GM23338 (cell line): ENCODE data around the gene CEBPE.

Experiments used
- EZH2phosphoT487 ChIP-seq: fragments of 200-600 bp; sonication (generic); IDR thresholded peaks from one replicate; pipeline ENCODE4 v1.8.1; 2018; ENCODE audit warnings: antibody characterized with exemption; ENCODE audit not compliant: unreplicated experiment
- POLR2AphosphoS5 ChIP-seq: IDR thresholded peaks from 2 replicates; pipeline ENCODE4 v1.6.1; 2016; ENCODE audit warnings: antibody characterized with exemption, low read depth
- ZNF114 ChIP-seq: fragments of 250-450 bp; sonication (Bioruptor Pico); IDR thresholded peaks from 2 replicates; pipeline ENCODE4 v1.5.0; 2020; ENCODE audit warnings: mild to moderate bottlenecking, moderate library complexity
- ZNF331 ChIP-seq: fragments of 250-450 bp; sonication (Bioruptor Pico); IDR thresholded peaks from 2 replicates; pipeline ENCODE4 v1.5.0; 2020; ENCODE audit warnings: low read depth, mild to moderate bottlenecking, moderate library complexity
- TF ChIP-seq, protein P1 (sequence below), 2 experiments: fragments of 200-600 bp in 1 of 2; sonication (generic) in 1 of 2; conservative IDR thresholded peaks; 2 replicates each; pipeline versions ENCODE4 v1.5.1 to v1.6.1; 2016 to 2017; ENCODE audit warnings: antibody characterized with exemption in 2 of 2, low read depth in 2 of 2, mild to moderate bottlenecking in 2 of 2, moderate library complexity in 1 of 2
- TF ChIP-seq, protein P2 (sequence below): IDR thresholded peaks from one replicate; pipeline ENCODE4 v1.6.1; 2018; ENCODE audit warnings: antibody characterized with exemption; ENCODE audit not compliant: unreplicated experiment

DNA sequence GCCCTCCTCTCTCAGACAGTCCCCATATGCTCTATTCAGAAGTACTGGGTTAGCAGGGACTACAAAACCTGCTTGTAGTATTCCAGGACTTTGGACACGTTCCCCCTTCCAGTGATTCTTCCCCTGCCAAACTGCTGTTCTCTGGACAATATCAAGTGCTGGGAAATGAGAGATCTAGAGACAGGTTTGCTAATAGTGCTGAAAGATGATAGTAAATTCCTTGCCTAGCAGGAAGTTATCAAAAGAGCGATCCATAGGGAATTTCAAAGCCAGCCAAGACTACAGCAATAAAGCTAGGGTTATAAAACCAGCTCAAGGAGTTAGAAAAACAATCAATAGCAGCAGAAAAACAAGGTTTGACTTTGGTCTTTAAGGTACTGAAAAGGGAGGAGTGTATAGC lies 49.2 kb upstream of the CEBPE start:
- TF ChIP-seq, protein P1, sequence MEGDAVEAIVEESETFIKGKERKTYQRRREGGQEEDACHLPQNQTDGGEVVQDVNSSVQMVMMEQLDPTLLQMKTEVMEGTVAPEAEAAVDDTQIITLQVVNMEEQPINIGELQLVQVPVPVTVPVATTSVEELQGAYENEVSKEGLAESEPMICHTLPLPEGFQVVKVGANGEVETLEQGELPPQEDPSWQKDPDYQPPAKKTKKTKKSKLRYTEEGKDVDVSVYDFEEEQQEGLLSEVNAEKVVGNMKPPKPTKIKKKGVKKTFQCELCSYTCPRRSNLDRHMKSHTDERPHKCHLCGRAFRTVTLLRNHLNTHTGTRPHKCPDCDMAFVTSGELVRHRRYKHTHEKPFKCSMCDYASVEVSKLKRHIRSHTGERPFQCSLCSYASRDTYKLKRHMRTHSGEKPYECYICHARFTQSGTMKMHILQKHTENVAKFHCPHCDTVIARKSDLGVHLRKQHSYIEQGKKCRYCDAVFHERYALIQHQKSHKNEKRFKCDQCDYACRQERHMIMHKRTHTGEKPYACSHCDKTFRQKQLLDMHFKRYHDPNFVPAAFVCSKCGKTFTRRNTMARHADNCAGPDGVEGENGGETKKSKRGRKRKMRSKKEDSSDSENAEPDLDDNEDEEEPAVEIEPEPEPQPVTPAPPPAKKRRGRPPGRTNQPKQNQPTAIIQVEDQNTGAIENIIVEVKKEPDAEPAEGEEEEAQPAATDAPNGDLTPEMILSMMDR (conservative IDR thresholded peaks at IDR 0.05; ENCODE audit: low read depth in 2 of 2), result no peak
- TF ChIP-seq ZNF331 (CRISPR knock-in tag) (no peak), POLR2AphosphoS5 (no peak), ZNF114 (no peak), EZH2phosphoT487 (no peak)
- TF ChIP-seq, protein P2, sequence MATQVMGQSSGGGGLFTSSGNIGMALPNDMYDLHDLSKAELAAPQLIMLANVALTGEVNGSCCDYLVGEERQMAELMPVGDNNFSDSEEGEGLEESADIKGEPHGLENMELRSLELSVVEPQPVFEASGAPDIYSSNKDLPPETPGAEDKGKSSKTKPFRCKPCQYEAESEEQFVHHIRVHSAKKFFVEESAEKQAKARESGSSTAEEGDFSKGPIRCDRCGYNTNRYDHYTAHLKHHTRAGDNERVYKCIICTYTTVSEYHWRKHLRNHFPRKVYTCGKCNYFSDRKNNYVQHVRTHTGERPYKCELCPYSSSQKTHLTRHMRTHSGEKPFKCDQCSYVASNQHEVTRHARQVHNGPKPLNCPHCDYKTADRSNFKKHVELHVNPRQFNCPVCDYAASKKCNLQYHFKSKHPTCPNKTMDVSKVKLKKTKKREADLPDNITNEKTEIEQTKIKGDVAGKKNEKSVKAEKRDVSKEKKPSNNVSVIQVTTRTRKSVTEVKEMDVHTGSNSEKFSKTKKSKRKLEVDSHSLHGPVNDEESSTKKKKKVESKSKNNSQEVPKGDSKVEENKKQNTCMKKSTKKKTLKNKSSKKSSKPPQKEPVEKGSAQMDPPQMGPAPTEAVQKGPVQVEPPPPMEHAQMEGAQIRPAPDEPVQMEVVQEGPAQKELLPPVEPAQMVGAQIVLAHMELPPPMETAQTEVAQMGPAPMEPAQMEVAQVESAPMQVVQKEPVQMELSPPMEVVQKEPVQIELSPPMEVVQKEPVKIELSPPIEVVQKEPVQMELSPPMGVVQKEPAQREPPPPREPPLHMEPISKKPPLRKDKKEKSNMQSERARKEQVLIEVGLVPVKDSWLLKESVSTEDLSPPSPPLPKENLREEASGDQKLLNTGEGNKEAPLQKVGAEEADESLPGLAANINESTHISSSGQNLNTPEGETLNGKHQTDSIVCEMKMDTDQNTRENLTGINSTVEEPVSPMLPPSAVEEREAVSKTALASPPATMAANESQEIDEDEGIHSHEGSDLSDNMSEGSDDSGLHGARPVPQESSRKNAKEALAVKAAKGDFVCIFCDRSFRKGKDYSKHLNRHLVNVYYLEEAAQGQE, result no peak
